IPS-11a (cell line): Measurements from ENCODE around the gene RASGRF1.

ENCODE experiments used
- H3K4me3 ChIP-seq: one replicate; pipeline ENCODE4 v1.5.1; 2013; ENCODE audit warnings: low read depth, low read length, control low read depth

Gene RASGRF1

DNA sequence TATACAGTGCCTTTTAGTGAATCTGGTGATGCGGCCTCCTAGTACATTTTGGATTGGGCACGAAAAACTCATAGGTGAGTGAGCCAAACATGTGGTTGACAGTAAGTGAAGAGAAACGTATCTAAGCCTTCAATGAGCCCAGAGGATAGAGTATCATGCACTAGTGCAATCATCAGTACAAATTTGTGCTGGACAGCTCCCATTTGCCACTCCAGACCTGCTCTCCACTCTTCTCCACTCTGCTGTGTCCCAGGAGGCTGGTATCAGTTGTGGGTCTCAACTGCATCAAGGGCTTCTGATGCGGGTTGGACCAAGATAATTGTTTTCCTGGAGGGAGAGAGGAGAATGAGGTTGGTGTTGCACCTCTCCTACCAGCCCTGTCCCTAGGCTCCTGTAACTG lies 9.1 kb upstream of the RASGRF1 start:
- H3K4me3 ChIP-seq = no peak overlapping the region

DNA sequence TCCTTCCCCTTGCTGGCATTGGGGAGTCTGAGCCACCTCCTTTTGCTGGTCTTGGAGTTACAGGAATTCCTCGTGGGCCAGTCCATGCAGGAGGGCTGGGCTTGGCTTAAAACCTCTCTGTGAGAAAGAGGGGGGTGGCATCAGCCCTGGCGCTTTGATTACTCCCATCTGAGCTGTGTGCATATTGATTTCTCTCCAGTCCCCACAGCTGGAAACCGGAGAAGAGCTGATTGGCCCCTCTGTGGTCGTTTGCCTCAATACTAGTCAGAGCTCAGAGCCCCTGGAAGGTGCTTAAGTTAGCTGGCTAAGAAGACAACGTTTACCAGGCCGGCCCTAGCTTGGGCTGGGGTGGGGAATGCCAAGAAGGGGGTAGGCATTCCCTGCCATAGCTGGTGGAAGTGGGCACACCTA lies 4.0 kb upstream of the RASGRF1 start:
- H3K4me3 ChIP-seq = no peak overlapping the region

DNA sequence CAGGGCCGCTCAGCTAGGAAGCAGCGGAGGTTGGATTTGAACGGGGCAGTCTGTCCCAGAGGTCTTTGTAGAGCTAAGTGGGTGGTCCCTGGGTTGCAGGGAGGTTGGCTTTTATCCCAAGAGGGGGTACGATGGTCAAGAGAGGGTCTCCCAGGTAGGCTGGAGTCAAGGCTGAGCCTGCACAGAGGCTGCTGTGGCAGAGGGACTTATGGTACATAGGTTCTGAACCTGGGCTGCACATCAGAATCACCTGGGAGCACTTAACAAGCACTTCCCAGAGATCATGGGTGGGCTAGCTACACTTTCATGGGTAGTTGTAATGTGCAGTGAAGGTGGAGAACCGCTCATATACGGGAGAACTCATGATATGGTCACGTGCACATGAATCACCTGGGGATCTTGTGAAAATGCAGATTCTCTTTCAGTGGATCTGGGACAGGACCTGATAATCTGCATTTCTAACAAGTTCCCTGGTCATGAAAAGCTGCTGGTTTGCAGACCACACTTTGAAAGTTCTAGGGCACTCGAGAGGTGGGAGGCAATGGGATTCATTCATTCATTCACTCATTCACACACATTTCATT lies 2.9 kb upstream of the RASGRF1 start:
- no peak overlapping the region for H3K4me3 ChIP-seq

DNA sequence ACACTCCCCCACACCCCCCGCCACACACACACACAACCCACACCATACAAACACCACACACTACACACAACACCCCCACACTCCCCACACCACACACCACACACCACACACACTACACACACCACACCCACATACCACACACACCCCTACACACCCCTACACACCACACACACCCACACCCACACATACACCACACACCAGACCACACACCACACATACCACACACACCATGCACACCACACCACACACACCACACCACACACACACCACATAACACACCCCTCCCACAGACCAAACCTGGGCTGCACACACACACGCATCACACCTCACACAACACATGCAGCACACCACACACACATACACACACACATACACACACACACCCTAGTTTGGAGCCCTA lies 1.8 kb upstream of the RASGRF1 start:
- no peak overlapping the region for H3K4me3 ChIP-seq

DNA sequence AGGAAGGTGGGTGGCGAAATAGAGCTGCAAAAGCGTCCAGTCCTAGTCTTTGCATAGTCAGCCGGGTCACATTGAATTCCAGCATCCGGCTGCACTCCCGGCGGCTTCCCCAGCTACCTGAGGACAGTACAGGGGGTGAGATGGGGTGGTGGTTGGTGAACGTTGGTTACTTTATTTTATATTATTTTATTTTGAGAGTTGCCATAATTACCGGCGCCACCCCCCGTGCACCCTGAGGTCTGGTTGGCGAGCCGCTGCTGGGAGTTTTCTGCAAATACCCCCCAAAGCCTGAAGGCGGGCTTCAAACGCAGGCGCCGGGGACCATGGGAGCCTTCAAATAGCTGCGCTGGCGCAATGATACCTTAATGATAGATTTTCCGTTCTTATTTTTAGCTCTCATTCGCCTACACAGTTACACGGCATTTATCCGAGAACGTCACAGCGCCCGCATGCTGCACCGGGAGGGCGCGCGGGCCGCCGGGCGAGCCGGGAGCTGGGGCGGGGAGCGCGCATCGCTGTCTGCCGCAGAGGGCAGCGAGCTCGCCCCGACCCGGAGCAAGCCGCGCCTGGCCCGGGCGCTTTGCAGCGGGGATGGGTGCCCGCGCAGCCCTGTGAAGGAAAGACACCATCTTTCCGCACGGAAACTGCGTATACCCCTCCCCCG lies 756 bp upstream of the RASGRF1 start:
- peak overlapping the region; percentile 30 for H3K4me3 ChIP-seq

DNA sequence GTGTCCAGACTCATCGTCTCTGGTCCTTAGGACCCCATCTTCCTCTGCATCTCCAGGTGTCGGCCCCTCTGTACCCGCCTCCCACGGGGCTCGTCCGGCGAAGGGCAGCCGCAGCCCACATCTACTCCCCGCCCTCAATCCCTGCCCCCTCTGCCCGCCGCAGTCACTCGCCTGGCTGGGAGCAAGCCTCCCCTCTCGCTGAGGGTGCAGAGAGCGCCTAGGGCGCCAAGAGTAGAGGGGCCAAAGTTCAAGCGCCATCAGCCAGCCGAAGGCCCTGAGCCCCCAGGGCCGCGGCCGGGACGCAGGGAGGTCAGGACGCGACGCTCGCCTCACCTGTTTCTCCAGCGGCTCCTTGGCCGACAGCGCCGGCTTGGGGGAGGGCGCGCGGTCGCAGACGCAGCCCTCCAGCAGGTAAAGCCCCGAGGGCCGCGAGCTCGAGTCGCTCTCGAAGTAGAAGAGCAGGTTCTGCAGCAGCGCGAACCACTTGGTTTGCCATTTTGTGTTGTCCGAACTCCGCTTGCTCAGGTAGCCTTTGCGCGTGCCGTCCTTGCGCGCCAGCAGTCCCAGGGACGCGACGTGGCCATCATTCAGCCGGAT lies 592 bp downstream of the RASGRF1 start:
- peak overlapping the region; percentile 50 for H3K4me3 ChIP-seq

DNA sequence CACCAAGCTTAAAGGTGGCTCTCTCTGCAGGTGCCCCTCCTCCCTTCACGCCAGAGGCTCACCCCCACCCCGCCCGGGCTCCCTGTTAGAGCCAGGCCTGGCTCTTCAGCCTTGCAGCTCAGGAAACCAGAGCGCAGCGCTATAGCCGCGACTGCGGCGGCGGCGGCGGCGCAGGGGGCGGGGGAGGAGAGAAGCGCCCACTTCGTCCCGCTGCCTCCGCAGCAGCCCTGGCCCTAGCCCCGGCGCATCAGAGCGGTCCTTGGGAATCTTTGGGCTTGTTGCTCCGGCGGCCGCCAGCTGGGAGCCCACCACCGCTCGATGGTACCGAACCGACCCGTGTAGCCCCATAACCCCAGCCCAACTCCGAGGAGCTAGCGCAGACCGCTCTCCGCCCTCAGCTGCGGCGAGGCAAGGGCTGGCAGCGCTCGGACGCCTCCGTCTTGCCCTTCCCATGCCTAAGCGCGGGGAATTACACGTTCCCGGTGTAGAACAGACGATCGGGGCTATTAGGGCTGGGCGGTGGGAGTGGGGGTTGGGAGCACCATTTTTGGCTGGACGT lies 1.2 kb downstream of the RASGRF1 start:
- peak overlapping the region; percentile 50 for H3K4me3 ChIP-seq

DNA sequence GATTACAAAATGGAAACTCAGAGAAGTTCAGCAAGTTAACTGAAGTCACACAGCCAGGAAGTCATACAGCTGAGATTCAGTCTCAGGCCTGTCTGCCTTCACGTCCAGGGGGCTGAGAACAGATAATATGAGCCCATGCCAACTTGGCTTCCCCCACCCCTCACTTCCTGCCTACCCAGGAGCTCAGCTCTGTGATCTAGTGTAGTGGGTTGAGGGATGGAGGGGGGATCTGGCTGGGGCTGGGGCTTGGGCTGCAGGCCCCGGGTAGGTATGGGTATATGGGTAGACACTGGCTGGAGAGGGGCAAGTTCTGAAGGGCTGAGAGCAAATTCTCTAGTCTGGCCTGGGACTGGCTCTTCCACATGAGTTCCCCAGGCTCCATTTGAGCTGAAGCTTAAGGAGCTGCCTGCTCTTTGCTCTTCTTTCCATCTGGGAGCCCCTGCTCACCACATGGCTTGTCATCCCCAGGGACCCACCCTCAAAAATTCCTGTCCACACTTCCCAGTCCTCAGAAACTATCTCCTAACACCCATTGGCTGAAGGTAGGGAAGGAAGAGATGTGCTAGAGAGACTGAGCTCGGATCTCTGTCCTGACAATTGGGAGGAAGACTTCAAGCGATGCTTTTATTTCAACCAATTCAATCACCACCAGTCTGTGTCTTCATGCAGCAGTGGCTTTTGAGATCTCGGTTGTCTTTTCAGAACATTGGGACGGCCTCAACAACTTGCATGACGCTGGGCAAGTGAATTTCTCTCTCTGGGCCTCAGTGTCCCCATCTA lies 2.0 kb downstream of the RASGRF1 start:
- H3K4me3 ChIP-seq = no peak overlapping the region

DNA sequence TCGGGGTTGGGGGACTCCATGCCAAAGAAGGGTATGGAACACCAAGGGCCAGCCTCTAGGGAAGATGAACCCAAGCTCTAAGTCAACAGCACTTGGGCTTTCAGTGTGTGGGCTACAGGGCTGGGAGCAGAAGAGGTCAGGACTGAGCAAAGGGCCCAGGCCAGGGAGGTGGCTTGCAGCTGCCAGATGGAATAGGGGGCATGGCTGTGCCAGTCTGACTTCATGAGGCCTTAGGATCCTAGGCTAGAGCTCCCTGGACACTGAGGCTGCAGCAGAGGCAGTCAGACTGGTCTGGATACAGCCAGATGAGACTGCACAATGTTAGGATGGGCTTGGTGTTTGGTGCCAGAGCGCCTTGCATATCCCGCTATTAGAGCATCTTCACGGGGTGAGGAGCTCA lies 3.8 kb downstream of the RASGRF1 start:
- H3K4me3 ChIP-seq = no peak overlapping the region

DNA sequence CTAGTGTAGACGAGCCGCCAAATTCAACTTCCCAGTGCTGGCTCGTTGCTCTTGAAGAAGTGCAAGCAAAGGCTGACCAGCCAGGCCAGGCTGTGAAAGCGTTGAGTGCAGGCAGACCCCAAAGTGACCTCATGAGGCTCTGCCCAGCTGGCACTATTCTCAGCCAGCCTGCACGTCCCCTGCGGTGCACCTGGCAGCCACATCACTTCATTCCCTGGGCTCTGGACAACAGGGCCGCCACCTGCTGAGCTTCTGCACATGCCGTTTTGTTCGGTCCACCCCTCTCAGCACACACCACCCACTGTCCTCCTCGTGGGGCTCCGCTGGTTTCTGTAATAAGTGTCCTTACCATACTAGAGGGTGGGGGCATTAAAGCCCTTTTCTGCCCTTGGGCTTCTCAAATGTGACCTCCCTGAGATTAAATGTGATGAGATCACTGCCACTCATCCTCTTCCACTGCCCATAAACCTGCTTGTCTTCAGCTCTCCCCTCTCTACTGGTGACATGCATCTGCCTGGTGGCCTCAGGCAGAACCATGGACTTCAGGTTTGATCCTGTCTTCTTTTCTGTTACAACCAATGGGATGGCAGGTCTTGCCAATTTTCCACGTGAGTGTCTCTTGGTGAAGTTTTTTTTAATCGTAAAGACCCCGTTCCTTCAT lies 6.1 kb downstream of the RASGRF1 start:
- H3K4me3 ChIP-seq = no peak overlapping the region

DNA sequence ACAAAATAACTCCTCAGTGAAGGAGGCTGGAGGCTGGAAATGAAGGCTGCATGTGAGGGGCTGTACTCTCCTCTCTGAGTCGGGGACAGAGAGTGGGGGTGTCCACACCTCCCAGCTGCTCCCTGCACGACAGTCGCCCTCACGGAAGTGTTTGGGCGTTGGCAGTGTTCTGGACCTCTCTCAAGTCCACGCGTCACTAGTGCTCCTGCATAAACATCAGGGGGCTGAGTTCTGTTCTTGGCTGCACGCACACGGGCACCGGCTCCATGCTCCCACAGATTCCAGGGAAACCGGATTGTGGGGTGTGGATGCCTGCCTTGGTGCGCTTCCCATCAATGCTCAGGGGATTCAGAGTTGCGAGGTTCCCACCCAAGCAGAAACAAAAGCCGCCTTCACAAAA lies 7.4 kb downstream of the RASGRF1 start:
- H3K4me3 ChIP-seq = no peak overlapping the region

DNA sequence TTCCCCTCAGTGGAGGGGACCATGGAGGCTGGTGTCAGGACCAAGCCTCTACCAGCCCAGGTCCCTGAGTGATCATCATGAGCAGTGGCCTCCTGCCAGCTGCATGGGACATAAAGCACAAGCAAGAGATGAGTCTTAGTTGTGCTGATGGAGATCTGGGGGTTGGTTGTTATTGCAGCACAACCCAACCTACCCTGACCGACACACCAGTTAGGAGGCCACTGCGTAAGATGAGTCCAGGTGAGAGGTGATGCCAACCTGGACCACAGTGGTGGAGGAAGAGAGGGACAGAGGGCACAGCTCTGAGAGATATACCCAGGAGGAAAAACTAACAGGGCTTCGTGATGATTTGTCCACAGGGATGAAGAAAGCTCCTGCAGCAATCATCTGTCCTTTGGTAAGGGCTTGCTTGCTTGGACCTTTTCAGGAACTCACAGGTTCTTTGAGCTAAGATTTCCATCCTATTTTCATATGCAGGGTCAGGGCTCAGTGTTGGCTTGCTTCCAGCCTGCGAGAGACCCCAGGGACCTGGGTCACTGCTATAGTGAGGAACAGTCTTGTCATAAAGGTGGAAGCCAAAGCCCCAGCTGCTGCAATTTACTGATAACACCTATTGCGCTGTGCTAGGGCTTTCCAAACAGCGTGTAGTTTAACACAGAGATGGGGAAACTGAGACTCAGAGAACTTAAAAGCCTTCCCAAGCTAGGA lies 8.1 kb downstream of the RASGRF1 start:
- H3K4me3 ChIP-seq = no peak overlapping the region

DNA sequence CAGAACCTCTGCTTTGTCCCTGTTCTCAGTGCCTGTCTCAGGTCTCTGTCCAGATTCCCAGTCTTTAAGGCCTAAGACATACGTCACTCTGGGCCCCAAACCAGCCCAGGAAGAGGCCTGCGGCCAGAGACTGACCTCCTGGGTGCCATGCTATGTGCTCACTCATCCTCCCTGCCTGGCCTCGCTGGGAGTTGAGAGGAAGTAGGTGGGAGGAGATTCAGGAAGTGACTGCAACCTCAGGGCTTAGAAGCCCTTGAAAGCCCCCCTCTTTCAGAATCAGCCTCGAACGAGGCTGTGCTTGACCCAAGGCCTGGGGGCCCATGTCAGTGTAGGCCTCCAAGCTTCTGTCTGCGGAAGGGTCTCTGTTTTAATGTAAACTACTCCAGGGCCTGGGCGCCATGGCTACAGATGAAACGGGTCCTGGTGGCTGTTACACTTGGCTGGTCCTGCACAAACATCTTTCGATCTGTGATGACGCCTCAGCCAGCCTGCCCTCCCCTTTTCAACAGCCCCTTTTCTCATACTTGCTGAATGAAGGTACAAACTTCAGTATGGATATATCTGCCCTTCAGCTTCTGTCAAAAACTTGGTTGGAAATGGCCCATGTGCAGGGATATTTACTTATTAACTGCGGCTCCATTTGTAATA lies 11.7 kb downstream of the RASGRF1 start:
- no peak overlapping the region for H3K4me3 ChIP-seq

DNA sequence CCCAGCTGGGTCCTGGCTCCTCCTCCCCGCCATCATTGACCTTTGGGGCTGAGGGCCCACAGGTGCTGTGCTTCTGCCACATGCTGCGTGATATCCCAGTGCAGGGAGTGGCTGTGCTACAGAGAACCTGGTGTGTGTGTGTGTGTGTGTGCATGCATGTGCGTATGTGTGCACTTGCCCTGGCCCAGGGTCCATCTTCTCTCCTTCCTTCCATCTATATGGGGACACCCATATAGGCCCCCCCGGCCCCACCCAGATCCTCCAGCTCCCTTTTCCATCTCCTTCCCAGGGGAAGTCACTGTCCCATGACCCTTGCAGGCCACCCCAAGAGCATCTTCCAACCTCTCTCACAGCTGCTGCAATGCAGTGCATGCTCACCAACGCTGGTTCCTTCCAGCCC lies 12.6 kb downstream of the RASGRF1 start:
- no peak overlapping the region for H3K4me3 ChIP-seq

DNA sequence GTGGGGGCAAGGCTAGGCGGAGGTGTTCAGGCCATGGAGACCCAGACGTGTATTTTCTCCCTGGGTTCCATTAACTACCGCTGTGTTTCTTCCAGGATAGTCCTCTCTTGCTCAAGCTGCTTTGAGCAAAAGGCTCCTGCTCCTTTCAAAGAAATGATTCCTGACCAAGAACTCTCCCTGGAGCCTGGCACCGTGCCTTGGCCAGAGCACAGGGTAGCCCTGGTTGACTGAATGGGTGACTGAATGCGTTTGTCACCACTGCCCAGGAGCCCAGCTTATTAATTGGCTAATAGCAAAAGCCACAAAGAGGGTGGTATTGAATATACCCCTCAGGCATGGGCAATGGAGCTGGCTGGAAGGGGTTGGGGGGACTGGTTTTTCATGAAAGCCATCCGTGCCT lies 13.9 kb downstream of the RASGRF1 start:
- no peak overlapping the region for H3K4me3 ChIP-seq

DNA sequence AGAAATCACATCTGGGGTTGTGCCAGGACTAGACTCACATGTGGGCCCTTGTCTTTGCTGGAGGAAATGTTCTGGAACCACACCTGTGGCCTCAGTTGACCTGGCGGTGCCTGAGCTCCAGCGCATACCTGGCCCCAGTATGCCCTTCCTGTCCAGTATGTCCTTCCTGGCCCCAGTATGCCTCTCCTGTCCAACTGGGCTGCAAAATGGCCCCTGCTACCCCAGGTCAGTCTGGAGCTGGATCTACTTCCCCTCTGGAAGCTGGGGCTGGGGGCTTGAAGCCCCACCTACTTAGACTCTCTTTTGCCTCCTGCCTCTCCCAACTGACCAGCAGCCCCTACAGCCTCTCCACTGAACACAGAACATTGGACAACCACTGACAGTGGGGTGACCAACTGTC lies 15.3 kb downstream of the RASGRF1 start:
- H3K4me3 ChIP-seq = no peak overlapping the region

DNA sequence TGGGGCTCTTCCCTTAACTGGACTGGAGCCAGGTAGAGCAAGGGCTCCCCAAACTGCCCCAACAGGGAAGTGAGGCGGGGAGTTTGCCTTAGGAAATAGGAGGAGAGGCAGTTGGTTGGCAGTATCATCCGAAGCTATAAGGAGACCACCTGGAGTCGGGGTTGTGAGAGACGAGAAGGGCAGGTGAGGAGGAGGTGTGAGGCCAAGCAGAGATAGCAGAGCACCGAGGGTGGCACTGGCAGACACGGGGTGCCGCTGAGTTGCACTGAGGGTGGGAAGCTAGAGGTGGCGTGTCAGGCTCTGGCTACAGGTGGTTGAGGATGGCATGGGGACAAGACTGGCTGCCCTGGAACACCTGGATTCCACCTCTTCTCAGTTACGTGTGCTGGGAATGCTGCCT lies 17.2 kb downstream of the RASGRF1 start:
- H3K4me3 ChIP-seq = no peak overlapping the region

DNA sequence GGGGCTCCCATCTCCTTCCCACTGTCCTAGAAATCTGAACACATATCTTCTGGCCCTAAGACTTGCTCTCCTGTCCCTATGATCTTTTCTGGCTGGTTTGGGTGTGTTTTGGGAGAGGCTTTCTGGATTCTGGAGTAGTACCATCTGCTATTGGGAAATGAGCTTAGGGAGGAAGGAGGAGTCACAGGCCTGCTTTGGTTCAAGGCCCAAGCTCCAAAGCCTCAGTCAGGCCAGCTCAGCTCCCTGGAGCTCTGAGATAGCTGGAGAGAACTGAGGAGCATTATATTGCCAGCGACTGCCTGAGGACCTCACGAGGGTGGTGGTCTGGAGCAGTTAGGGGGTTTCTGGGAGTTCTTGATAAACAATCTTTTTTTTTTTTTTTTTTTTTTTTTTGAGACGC lies 18.7 kb downstream of the RASGRF1 start:
- no peak overlapping the region for H3K4me3 ChIP-seq

DNA sequence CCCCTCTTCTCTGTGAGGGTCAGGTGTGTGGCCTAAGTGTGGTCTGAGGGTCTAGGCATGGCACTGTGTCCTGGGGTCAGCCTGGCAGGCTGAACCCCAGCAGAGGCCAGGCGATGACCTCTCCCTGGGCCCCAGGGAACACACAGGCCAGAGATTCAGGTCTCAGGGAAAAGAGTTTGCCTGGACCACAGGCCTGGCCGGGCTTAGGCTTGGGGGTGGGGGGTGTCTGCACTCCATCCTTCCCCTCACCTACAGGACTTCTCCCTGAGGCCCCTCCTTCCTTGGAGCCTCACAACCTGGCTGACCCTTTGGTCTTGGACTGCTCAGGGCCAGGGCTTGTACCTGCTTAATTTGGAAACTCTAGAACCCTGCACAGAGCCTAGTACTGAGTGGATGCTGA lies 21.8 kb downstream of the RASGRF1 start:
- H3K4me3 ChIP-seq = no peak overlapping the region

DNA sequence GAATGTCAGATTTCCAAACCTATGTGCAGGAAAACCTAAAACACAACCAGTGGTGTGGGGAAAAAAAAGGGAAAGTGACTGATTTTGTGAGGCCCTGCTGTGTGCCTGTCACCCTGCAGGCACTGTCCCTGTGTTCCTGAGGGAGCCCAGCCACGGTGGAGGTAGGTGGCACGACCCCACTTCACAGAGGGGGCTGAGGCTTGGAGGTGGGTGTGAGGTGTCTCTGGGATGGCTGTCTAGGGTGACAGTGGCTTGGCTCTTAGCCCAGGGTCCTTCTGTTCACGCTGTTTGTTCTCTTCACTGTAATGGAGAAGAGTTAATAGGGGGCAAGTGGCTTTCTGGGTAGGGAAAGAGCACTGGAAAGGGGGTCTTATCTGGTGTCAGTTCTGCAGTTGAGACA lies 22.6 kb downstream of the RASGRF1 start:
- H3K4me3 ChIP-seq = no peak overlapping the region
